CD14-positive monocyte (primary cell): ENCODE data around the gene HAL. TPM values are rescaled to one million over a fixed set of nuclear protein-coding genes. Genes with fewer than 3 reads are reported as not detected.
A peak's percentile ranks its signal among the peaks of the same experiment; 100 is the strongest.

Experiments
- DNase-seq, 3 donors: peaks; one replicate each; pipeline ENCODE4 v3.0.0-alpha.2; 2011 to 2022
- H2AFZ ChIP-seq: 2 replicates; pipeline ENCODE4 v1.6.0; 2012; ENCODE audit warnings: mild to moderate bottlenecking, low read depth, low read length, inconsistent platforms; ENCODE audit not compliant: insufficient read depth, poor library complexity, severe bottlenecking
- H3K27ac ChIP-seq, 2 donors: 1 replicate in 1 of 2; 2 replicates in 1 of 2; pipeline ENCODE4 v1.5.1; 2012 to 2013; ENCODE audit warnings: low read length in 2 of 2, control low read depth in 1 of 2, inconsistent platforms in 1 of 2, low read depth in 1 of 2, mild to moderate bottlenecking in 1 of 2
- H3K27me3 ChIP-seq, 2 donors: one replicate each; pipeline versions ENCODE4 v1.6.0 to v1.6.1; 2011 to 2013; ENCODE audit warnings: low read length in 2 of 2; ENCODE audit not compliant: control insufficient read depth in 2 of 2, insufficient read depth in 2 of 2
- H3K36me3 ChIP-seq, 2 donors: replicated peaks in 1 of 2; 1 replicate in 1 of 2; 2 replicates in 1 of 2; pipeline versions ENCODE4 v1.5.1 to v1.6.1; 2012 to 2013; ENCODE audit warnings: low read length in 2 of 2, control low read depth in 1 of 2, inconsistent platforms in 1 of 2, mild to moderate bottlenecking in 1 of 2; ENCODE audit not compliant: insufficient read depth in 2 of 2, control insufficient read depth in 1 of 2
- H3K4me1 ChIP-seq, 2 donors: 1 replicate in 1 of 2; 2 replicates in 1 of 2; pipeline versions ENCODE4 v1.5.1 to v1.6.1; 2012 to 2013; ENCODE audit warnings: low read length in 2 of 2, control low read depth in 1 of 2, inconsistent platforms in 1 of 2, mild to moderate bottlenecking in 1 of 2, moderate library complexity in 1 of 2; ENCODE audit not compliant: insufficient read depth in 2 of 2, control insufficient read depth in 1 of 2
- H3K4me2 ChIP-seq: replicated peaks from 2 replicates; pipeline ENCODE3; 2012; ENCODE audit warnings: low read length, moderate library complexity, mild to moderate bottlenecking; ENCODE audit not compliant: poor library complexity, severe bottlenecking; ENCODE audit errors: extremely low read depth
- H3K4me3 ChIP-seq, 3 experiments: fragments of 200-600 bp in 1 of 3; sonication (generic) in 1 of 3; replicated peaks in 1 of 3; 1 replicate in 2 of 3; 2 replicates in 1 of 3; pipeline ENCODE4 v1.5.1; 2011 to 2013; ENCODE audit warnings: low read length in 3 of 3, mild to moderate bottlenecking in 3 of 3, control low read depth in 2 of 3, low read depth in 2 of 3, inconsistent platforms in 1 of 3, moderate library complexity in 1 of 3
- H3K79me2 ChIP-seq: 2 replicates; pipeline ENCODE4 v1.6.0; 2012; ENCODE audit warnings: mild to moderate bottlenecking, control low read depth, inconsistent platforms, low read length, moderate library complexity; ENCODE audit not compliant: insufficient read depth
- H3K9ac ChIP-seq: 2 replicates; pipeline ENCODE4 v1.6.0; 2017; ENCODE audit warnings: low read length, mild to moderate bottlenecking; ENCODE audit not compliant: insufficient read depth, poor library complexity, severe bottlenecking
- H3K9me3 ChIP-seq, 2 donors: replicated peaks in 1 of 2; 1 replicate in 1 of 2; 2 replicates in 1 of 2; pipeline versions ENCODE4 v1.5.1 to v1.6.1; 2012 to 2013; ENCODE audit warnings: low read length in 2 of 2, control low read depth in 1 of 2; ENCODE audit not compliant: control insufficient read depth in 1 of 2, insufficient read depth in 1 of 2
- H4K20me1 ChIP-seq: 2 replicates; pipeline ENCODE4 v1.6.0; 2012; ENCODE audit warnings: mild to moderate bottlenecking, low read length, control low read depth, moderate library complexity; ENCODE audit not compliant: insufficient read depth
- H3K27ac Mint-ChIP-seq, 7 donors: one replicate each; pipeline ENCODE4 v1.8.0; 2020; ENCODE audit warnings: mild to moderate bottlenecking in 7 of 7, mixed read lengths in 7 of 7, moderate library complexity in 6 of 7, inconsistent platforms in 2 of 7
- H3K27me3 Mint-ChIP-seq, 3 donors: one replicate each; pipeline ENCODE4 v1.8.0; 2021 to 2022; ENCODE audit warnings: low read depth in 3 of 3, mild to moderate bottlenecking in 3 of 3, mixed read lengths in 3 of 3, moderate library complexity in 3 of 3, inconsistent platforms in 1 of 3
- H3K36me3 Mint-ChIP-seq, 2 donors: one replicate each; pipeline ENCODE4 v1.8.0; 2020; ENCODE audit warnings: mixed read lengths in 2 of 2, inconsistent platforms in 1 of 2, mild to moderate bottlenecking in 1 of 2
- H3K4me1 Mint-ChIP-seq: one replicate; pipeline ENCODE4 v1.8.0; 2020; ENCODE audit warnings: mild to moderate bottlenecking, mixed read lengths
- H3K4me3 Mint-ChIP-seq, 2 donors: one replicate each; pipeline ENCODE4 v1.8.0; 2020; ENCODE audit warnings: mild to moderate bottlenecking in 2 of 2, mixed read lengths in 2 of 2, moderate library complexity in 1 of 2
- H3K9me3 Mint-ChIP-seq, 7 donors: one replicate each; pipeline ENCODE4 v1.8.0; 2020 to 2022; ENCODE audit warnings: mixed read lengths in 7 of 7, mild to moderate bottlenecking in 6 of 7, moderate library complexity in 6 of 7, inconsistent platforms in 2 of 7
- WGBS: methylation state at CpG from one replicate; pipeline ENCODE4 v1.1.5; 2013; ENCODE audit warnings: missing lambda C conversion rate; ENCODE audit not compliant: insufficient coverage; 5-methylcytosine and 5-hydroxymethylcytosine counted together
- intact Hi-C, 2 donors: fragments of 100-400 bp; cut with micrococcal nuclease; formaldehyde crosslinking; loops; one replicate each; pipeline versions ENCODE4 v1.15.0 to v1.15.1; 2023
- polyA plus RNA-seq, 3 donors: library from polyadenylated mRNA; depleted of rRNA in 1 of 3; unstranded in 2 of 3; stranded (reverse) in 1 of 3; fragments of 300-500 nt in 2 of 3; fragments of >200 nt in 1 of 3; fragmentation: Illumina TruSeq in 2 of 3; gene quantifications; 1 replicate in 2 of 3; 2 replicates in 1 of 3; pipeline ENCODE4 v1.2.3, GENCODE V29; 2012 to 2021
- TF ChIP-seq, protein P1 (sequence below): fragments of 200-600 bp; IDR thresholded peaks from one replicate; pipeline ENCODE4 v1.8.0; 2022; ENCODE audit warnings: antibody characterized with exemption, mild to moderate bottlenecking

HAL gene
- polyA plus RNA-seq, 3 donors: 28.0 to 42.0 (median 29.2) TPM

DNA sequence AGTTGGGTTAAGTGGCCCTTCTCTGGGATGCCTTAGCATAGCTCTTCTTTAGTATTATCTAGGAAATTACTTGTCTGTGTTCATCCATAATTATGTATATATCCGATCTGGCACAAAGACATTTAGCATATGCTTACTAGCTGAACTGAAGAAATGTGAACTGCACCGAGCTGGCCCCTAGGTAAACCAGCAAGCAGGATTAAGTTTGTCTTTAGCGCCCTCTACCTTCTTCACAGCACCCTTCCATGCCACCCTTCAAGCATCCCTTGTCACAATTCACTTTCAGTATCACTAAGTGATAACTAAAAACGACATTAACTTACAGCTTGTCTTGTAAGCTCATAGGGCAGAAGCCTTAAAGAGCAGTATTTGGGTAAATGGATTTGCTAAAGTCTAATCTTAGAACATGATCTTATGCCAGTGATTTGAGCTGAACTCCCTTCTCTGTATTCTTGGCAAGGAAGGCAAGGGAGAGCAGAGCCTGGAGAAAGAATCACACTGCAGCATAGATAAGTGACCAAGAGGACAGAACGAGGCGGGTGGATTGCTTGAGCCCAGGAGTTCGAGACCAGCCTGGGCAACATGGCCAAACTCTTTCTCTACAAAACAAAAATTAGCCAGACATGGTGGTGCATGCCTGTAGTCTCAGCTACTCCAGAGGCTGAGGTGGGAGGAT is 2.6 kb upstream of the HAL start:
- Histone ChIP-seq H3K9me3 (no peaks in the 10 kb centered on the region), H3K4me1 (peaks cover 49 to 57% of the 10 kb centered on the region in 2 donors), H2AFZ (no peak overlapping the region), H3K4me3 (no peak overlapping the region), H3K4me2 (no peak overlapping the region), H3K27me3 (no peaks in the 10 kb centered on the region), H3K36me3 (peaks cover 38 to 49% of the 10 kb centered on the region in 2 donors), H3K27ac (peak overlapping the region; percentile 10 to 90), H4K20me1 (peaks cover 8% of the 10 kb centered on the region), H3K79me2 (peaks cover 50% of the 10 kb centered on the region), H3K9ac (no peak overlapping the region)
- Mint-ChIP-seq H3K9me3 (no peaks in the 10 kb centered on the region), H3K4me1 (peaks cover 60% of the 10 kb centered on the region), H3K4me3 (no peak overlapping the region), H3K27ac (peak overlapping the region; percentile 60 to 94 (median 86)), H3K36me3 (peaks cover 42 to 51% of the 10 kb centered on the region in 2 donors), H3K27me3 (peaks cover 0 to 2% (median 0%) of the 10 kb centered on the region in 3 donors)
- intact Hi-C loops: loop anchor here (5.0 to 10.0 kb wide), 3 partner anchors 64 to 141 kb away; partner anchors contain the start of gene SNRPF (in 1 of the 2)
- WGBS: 40% methylated on average over 2 of the region's 7 CpGs
- TF ChIP-seq, protein P1, sequence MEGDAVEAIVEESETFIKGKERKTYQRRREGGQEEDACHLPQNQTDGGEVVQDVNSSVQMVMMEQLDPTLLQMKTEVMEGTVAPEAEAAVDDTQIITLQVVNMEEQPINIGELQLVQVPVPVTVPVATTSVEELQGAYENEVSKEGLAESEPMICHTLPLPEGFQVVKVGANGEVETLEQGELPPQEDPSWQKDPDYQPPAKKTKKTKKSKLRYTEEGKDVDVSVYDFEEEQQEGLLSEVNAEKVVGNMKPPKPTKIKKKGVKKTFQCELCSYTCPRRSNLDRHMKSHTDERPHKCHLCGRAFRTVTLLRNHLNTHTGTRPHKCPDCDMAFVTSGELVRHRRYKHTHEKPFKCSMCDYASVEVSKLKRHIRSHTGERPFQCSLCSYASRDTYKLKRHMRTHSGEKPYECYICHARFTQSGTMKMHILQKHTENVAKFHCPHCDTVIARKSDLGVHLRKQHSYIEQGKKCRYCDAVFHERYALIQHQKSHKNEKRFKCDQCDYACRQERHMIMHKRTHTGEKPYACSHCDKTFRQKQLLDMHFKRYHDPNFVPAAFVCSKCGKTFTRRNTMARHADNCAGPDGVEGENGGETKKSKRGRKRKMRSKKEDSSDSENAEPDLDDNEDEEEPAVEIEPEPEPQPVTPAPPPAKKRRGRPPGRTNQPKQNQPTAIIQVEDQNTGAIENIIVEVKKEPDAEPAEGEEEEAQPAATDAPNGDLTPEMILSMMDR: peak; percentile 85
- DNase-seq: peak; percentile 55 to 71 (median 61)

DNA sequence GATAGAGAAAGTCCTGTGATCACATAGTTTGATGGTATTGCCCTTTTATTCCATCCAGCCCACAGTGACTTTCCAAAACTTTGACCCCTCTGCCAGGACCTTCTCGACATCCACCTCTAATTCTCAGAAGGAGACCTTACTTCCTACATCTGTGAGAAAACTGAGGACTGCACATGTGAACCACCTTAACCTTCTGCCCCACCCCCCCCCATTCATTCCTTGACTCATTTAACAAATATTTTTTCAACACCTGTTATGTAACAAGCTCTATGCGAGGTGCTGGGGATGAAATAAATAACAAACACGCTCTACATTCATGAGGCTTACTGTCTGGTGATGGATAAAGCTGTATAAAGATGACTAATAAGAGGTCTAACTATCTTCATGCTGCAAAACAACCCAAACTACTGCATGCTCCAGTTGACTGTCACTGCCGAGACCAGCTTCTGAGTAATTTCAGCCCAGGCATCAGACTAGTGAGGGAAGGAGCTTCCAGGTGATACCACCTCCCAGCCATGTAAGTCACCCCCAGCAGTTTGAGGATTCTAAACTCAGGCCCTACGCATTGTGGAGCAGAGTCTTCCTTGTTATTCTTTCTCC is 1.9 kb upstream of the HAL start:
- peak overlapping the region; percentile 85 to 96 (median 90) for H3K27ac Mint-ChIP-seq
- no peaks in the 10 kb centered on the region for H3K9me3 ChIP-seq
- intact Hi-C loops: loop anchor here (5.0 to 10.0 kb wide), 3 partner anchors 63 to 141 kb away; partner anchors contain the start of gene SNRPF (in 1 of the 2)

More for the DNA sequence above, 1.9 kb upstream of the HAL start:
- Histone ChIP-seq H3K4me3 (no peak overlapping the region), H3K27ac (peak overlapping the region in 1 of 2 donors; percentile 90), H3K27me3 (no peaks in the 10 kb centered on the region), H3K4me1 (peaks cover 49 to 57% of the 10 kb centered on the region in 2 donors), H3K4me2 (no peak overlapping the region), H3K79me2 (peaks cover 51% of the 10 kb centered on the region), H2AFZ (no peak overlapping the region), H3K36me3 (peaks cover 38 to 49% of the 10 kb centered on the region in 2 donors), H4K20me1 (peaks cover 8% of the 10 kb centered on the region), H3K9ac (no peak overlapping the region)
- H3K36me3 Mint-ChIP-seq: peaks cover 43 to 53% of the 10 kb centered on the region in 2 donors
- H3K4me3 Mint-ChIP-seq: no peak overlapping the region
- TF ChIP-seq, protein P1: no peak
- no peak for DNase-seq
- H3K27me3 Mint-ChIP-seq: peaks cover 0 to 2% (median 0%) of the 10 kb centered on the region in 3 donors
- WGBS: 73% methylated on average over 3 of the region's 5 CpGs
- peaks cover 61% of the 10 kb centered on the region for H3K4me1 Mint-ChIP-seq
- no peaks in the 10 kb centered on the region for H3K9me3 Mint-ChIP-seq
